HG02884 (cell line): Measurements from ENCODE around the gene RANBP9.

Source experiments
- ATAC-seq: cut with Tn5 transposase; IDR thresholded peaks from one replicate; pipeline ENCODE4 v1.9.1; 2021; ENCODE audit warnings: mild to moderate bottlenecking, moderate library complexity; ENCODE audit not compliant: unreplicated experiment

The RANBP9 gene

DNA sequence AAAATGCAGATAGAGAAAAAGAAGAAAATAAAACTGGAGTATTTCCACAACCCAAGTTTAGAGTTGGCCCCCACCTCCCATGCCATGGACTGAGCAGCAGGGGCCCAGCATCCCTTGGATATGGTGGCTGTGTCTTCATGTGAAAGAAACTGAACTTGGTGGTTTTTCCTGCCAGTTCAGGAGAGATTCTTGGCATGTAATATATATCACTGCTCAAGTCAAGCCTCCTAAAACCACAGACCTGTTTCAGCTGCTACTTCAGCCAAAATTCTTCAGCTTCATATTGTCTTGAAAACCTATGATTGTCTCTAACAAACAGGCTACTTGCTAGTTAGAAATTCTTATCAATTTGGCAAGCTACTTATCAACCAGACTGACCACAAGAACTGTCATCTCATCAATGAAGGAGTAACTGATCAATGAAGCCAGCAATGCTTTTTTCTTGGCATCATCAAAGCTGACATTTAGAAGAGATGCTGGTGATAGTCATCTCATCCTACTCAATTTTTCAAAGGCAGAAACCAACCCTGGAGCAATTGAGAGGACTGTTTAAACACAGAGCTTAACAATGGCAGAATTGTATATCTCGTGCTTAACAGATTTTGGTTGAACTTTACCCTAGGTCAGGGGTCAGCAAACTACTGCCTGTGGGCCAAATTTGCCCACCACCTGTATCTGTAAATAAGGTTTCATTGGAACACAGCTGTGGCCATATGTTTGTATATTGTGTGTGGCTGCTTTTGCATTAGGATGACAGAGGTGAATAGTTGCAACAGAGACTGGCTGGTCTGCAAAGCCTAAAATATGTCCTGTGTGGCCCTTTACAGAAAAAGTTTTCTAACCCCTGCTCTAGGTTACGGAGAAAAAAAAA lies 106.9 kb downstream of the RANBP9 start:
- no peak for ATAC-seq

DNA sequence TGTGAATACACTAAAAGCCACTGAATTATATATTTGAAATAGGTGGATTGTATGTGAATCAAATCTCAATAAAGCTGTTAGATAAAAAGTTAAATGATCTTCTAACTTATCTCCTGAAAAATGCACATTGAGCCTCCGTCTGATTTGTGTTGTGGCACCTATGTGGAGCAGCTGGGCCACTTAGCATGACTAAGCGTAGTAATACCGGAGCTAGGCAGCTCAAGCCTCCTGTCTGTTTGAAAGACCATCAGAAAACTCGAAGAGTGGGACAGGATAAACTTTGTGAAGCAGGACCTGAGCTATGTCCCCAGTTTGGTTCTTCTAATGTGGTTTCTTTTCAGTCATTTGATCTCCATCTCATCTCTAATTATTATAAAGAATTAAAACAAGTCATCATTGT lies 107.5 kb downstream of the RANBP9 start:
- no peak for ATAC-seq

DNA sequence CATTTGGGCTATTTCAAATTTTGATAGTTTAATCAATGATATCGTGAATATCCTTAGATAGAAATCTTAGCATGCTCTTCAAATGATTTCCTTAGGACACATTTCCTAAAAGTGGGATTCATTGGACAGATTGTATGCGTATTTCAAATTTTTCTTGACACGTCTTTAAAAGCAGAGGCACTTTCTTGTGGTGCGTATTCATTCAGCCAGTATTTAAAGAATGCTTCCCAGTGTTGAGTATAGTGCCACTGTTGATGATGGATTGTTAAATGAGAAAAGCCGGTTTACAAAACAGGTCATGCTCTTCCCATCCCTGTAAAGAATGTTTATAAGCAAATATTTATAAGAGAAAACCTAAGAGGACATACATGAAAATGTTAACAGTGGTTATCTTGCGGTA lies 111.6 kb downstream of the RANBP9 start:
- ATAC-seq, result no peak

DNA sequence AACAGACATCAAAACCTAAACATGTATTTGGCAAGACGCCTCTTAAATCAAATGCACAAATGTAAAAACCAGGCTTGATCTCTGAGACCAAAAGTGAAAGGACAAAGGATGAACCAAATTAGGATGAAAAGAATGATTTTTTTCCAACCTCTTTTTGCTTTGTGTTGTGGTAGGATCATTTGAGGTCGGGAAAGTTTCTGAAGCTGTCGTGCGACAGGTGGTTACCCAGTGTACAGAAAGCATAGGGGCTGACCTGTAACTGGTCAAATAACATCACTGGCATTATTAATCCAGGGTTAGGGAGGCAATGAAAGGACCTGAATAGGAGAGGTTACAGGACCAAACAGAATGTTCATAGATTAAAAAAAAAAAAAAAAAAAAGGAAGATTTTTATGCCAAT lies 114.6 kb downstream of the RANBP9 start:
- no peak for ATAC-seq

DNA sequence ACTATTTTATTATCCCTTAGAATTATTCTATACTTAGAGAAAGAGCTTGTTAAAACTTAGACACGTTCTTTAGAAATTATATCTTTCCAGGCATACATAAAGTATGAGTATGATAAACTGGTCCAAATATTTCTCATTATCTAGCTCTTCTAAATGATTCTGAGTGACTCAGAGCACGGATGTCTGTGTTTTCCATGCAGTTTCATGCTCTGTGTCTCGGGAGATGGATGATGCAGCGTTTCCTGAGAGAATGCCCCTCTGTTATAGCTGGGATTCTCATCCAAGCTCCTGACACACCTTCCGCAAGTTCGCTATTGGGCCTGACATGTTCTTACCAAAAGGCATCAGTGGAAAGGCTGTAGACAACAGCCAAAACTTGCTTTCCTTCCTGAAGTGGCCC lies 117.9 kb downstream of the RANBP9 start:
- ATAC-seq, result no peak

DNA sequence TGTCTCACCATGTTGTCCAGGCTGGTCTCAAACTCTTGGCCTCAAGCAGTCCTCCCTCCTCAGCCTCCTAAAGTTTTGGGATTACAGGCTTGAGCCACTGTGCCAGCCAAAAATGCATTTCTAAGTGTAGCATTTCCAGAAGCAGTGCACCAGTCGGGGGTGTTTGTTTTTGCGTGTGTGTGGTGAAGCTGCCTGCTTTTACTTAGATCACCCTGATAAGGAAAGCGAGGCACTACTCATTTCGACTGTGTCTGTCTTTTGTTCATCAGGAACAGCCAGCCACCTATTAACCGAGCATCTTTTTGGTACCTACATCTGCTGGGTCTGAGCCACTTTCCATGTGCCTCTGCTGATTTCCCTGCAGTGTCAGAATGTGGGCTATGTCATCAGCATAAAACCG lies 118.5 kb downstream of the RANBP9 start:
- ATAC-seq, result no peak

DNA sequence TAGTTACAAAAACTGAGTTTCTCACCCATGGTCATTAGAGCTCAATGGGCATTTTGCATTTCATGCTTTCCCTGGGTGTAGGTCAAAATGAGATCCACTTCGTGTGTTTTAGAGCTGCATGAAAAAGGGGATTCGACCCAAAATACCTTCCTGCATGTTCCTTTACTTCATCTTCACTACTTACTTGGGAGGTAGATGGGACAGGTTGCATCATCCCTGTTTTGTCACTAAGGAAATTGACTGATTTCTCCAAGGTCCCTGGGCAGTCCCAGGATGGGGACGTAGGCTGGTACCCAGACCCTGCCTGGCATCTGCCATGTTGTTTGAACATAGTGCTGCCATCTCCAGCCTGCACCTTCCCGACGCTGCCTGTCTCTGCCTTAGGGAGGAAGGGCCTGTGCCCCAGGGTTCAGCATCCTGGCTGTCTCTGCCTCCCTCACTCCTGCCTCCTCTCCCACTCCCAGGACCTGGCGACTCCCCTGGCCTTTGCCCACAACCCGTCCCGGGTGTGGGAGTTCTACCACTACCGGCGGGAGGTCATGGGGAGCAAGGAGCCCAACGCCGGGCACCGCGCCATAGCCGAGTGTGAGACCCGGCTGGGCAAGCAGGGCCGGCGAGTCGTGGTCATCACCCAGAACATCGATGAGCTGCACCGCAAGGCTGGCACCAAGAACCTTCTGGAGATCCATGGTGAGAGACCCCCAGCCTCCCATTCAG lies 120.3 kb downstream of the RANBP9 start:
- ATAC-seq, result no peak

DNA sequence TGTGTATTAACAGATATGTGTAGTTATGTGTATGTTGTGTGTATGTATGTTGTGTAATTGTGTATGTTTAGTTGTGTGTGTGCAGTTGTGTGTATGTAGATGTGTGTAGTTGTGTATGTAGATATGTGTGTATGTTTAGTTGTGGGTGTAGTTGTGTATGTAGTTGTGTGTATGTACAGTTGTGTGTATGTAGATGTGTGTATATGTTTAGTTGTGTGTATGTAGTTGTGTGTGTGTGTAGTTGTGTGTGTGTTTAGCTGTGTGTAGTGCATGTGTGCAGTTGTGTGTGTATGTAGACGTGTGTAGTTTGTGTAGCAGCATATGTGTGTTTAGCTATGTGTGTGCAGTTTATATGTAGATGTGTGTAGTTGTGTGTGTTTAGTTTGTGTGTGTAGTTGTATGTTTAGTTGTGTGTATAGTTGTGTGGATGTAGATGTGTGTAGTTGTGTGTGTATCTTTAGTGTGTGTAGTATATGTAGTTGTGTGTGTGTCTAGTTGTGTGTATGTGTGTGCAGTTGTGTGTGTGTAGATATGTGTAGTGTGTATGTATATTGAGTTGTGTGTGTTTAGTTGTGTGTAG lies 121.0 kb downstream of the RANBP9 start:
- no peak for ATAC-seq

DNA sequence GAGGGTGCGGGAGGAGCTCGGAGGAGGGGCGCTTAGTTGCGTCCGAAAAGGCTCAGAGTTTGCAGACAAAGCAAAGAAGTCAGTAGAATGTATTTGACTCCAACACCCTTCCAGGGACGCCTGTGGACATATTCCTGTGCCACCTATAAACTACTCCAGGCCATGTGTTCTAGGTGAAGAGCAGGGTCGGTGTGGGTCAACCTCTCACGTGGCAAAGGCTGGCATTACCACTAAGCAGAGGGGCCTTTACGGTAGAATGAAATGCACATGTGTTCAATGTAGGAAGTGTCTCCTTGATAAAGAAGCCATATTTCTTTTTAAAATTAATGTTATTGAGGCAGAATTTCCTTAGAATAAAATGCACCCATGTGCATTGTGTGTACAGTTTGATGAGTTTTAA lies 121.8 kb downstream of the RANBP9 start:
- no peak for ATAC-seq

DNA sequence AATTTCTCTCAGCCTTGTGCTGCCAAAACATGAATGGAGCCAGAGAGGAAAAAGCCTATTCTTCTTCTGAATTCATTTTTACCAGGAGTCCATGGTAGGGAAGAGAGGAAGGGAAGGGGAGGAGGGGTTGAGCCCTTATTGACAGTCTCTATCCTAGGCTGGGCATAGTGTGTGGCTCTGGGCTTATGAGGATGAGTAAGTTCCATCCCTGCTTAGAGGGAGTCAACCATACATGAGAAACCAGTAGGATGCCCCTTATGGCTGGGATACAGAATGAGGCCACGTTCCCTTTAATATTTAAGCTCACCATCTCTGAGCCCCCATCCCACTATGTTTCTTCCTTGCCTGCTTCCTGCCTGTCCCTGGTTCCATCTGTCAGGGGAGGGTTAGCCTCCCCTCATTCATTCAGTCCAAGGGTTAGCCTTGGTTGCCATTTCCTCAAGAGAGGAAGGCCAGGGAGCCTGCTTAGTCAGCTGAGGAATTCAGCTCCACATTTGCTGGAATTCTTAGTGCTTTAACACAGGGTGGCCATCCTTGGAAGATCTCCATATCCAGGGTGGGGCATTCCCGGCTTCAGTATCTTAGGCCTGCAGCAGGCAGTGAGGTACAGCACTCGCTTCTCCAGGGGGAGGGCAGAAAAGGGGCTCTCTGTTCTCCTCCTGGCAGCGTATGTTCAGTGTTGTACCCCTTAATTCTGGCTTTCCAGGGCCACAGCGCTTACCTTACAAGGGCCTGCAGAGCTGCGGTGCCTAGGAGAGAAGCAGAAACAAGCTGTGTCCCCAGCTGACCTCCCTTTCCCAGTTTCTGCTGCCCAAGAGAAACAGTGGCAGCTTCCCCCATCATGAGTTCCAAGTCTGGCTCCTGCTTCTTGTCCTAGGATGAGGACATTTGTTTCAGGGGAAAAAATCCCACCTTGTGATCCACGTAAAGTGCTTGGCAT lies 124.8 kb downstream of the RANBP9 start:
- ATAC-seq, result no peak

DNA sequence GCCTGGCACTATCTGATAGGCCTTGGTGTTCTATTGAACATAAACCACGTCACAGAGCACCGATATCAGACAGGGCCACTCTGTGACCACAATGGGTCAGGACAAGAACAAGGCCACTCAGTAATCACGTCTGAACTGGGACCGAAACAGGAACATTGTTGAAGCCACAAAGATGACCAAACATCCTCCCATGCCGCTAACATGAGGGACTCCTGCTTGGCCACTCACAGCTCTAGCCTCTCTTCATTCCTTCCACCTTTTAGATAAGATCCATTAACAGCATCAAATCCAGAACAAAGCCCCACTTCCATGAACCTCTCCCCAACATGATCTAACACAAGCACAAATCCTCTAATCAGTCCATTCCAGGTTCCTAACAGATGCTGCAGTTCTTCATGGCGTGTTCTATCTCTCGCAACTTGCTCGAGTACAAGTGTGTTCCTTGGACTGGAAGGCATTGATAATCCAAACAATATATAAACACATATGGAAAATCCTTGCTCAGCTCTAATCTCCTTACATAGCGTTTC lies 129.9 kb downstream of the RANBP9 start:
- ATAC-seq, result no peak

DNA sequence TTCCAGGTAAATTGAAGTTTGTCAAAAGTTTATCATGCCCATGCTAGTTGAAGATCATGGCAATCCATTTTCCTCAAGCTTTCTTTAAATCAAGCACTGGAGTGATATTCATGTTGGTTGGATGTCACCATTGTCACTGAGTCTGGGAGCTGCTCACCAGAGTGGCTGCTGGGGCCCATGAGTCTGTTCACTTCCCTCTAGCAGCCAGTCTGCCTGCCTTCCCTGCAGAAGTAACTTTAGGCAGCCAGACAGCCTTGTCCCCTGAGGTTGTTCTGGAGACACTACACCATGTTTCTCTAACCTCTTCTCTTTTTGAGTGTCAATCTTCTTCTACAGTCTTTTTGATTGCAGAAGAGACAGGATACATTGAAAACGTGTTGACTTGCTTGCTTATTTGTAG lies 131.7 kb downstream of the RANBP9 start:
- no peak for ATAC-seq

DNA sequence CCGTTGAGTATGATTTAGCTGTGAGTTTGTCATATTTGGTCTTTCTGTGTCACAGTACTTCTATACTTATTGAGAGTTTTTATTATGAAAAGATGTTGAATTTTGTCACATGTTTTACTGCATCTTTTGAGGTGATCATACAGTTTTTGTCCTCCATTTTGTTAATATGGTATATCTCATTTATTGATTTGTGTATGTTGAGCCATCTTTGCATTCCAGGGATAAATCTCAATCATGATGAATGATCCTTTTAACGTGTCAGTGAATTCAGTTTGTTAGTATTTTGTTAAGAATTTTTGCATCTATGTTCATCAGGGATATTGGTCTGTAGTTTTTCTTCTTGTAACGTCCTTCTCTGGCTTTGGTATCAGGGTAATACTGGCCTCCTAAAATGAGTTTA lies 133.7 kb downstream of the RANBP9 start:
- ATAC-seq, result no peak

DNA sequence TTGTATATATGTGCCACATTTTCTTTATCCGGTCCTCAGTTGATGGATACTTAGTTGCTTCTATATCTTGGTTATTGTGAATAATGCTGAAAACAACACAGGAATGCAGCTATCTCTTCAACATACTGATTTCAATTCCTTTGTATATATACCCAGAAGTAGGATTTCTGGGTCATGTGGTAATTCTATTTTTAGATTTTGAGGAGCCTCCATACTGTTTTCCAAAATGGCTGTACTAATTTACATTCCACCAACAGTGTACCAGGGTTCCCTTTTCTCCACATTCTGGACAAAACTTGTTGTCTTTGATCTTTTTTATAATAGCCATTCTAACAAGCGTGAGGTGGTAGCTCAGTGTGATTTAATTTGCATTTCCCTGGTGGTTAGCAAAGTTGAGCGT lies 135.6 kb downstream of the RANBP9 start:
- ATAC-seq, result no peak

DNA sequence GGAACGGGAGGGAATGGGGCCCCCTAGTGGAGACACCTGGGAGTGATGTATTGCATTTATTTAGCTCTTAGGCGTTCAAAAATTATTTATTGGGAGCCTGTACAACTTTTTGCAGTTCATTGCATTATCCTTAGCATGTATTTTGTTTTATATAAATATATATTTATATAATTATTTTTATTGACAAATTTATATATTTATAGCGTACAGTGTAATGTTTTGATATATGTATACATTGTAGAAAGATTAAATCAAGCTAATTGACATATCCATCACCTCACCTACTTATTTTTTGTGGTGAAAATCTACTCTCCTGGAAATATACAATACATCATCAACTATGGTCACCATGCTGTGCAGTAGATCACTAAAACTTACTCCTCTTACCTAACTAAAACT lies 136.3 kb downstream of the RANBP9 start:
- ATAC-seq, result no peak

DNA sequence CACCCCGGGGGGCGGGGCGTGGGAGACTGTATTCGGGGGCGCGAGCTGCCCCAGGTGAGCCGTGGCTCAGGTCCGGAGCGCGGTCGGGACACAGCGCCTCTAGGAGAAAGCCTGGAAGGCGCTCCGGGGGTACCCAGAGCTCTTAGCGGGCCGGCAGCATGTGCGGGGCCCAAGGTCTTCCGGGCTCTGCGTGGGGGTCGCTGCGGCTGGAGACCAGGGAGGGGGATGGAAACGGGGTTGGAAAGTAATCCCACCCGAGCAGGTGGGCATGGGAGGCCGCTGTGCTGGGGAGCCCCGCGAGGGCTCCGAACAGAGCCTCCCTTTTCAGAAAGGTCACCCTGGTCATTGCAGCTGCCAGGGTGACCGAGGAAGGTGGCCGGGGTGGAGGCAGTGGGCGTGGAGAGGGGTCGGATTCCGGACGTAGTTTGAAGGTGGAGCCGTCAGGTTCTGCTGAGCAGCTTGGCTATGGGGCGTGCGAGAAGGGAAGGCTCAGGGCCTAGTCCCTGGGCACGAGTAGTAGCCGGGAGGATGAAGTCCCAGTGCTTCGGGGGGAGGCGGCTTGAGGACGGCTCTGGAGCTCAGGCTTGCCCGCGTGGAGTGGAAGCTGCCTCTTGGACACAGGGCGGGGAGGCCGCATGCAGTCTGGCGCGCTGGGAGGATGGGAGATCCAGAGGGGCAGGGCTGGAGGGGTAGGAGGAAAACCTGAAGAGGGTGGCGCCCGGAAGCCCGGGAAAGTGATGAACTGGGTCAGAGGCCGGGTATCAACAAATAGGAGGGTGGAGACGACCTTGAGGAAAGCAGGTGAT lies 136.9 kb downstream of the RANBP9 start, which contains the start of gene SIRT5:
Gene SIRT5 (plus strand): TSS at position 31 of the 806 bp plus-strand sequence. CDS start 9,510 bp downstream, outside the sequence.
- peak; percentile 53 for ATAC-seq

DNA sequence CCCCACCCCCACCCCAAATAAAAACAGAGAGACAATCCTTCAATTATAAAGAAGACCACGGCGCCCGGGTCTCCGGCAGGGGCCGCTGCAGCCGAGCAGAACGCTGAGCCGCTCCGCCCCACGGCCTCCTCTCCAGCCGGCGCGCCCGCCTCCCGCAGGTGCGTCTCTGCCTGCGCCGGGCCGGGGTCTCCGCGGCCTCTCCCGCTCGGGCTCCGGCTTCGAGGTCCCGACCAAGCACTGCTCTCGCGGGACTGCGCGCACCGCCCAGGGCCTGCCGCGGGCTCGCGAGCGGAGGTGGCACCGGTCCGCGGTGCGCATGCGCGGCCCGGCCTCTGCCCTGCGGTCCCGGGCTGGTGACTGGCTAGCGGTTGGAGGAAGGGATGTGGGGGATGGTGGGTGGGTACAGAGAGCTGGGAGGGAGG lies 137.5 kb downstream of the RANBP9 start:
- ATAC-seq, result peak; percentile 77

DNA sequence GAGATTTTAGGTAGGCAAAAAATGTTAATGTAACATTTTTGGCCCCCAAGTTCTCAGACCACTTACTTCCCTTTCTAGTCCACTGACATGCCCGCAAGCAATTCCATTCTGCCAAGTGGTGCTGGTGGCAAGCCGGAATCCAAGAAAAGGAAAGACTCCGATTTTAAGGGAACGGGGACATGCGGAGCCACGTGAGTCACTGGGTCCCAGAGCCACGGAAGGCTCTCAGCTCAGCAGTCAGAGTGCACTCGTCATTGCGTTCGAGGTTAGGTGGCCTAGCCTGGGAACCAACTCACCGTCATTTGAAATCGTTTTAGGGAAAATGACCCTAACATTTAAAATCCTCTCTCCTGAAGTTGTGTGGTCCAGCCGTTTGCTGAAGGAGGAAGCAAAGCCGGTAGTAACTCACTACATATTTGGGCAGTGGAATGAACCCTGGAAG lies 137.9 kb downstream of the RANBP9 start:
- ATAC-seq, result no peak

DNA sequence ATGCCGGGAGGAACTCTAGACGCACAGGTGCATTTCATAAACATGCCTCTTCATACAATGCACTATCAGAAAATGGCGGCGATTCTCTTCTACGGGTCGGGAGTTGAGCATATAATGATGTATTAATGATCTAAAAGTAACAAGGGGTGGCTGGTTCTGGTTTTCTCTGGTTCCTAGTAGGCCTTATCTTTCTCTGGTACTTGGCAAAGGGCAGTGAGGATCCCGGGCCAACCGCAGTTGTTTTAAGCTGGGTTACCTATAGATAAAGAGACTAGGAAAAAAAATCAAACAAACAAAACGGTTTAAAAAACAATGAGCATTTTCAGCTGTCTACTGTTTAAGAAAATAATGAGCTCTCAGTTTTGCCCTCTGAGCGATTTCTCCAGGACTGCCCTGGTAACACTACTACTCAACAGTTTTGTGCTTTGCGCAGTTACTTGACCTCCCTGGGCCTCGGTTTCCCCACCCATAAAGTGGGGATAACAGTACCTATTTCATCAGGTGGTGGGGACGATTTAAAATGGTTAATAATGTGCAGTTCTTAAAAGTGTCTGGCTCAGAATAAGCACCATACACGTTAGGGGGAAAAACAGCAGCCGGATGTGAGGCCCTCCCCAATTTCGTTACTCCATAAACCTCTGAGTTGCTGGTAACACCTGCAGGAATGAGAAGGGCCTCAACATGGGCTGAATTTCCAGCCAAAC lies 138.5 kb downstream of the RANBP9 start:
- ATAC-seq, result no peak
